ENCODE measurements around the gene AP3D1. TPM values are rescaled to one million over a fixed set of nuclear protein-coding genes. Genes with fewer than 3 reads are reported as not detected.
"Not testable (repeated sequence)": the region's sequence is repeated elsewhere in the genome, so short reads cannot be mapped to it uniquely, and the experiment has no call there.

The AP3D1 gene
- total RNA-seq, 1 experiment from 2014 or later = 103 TPM

DNA sequence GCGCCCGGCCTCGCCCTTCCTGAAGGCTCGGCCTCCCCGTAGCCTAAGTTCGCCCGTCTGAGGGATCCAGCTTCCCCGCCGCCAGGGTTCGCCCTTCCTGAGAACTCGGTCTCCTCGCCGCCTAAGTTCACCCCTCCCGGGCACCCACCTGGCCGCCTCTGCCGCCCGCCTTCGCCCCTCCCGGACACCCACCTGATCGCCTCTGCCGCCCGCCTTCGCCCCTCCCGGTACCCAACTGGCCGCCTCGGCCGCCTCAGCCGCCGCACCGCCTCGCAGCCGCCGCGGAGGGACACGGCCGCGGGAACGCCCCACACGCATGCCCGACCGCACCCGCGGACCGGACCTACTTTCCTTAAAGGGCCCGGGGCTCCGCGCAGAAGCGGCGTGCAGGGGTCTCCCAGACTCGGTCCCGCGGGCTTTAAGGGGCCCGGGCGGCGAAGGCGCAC is 55.3 kb downstream of the AP3D1 start, which contains the start of gene MOB3A:
Gene MOB3A, minus strand, starts transcription at position 293 of the 446 bp plus-strand sequence. CDS start 17,766 bp downstream, outside the sequence.
- H3K27ac ChIP-seq (ENCODE audit: low read length) = peak within 1 kb of the TSS; percentile 71
- H3F3A ChIP-seq (ENCODE audit: low read length, unreplicated experiment) = no peaks in the 10 kb centered on the region
- H3K27me3 ChIP-seq (ENCODE audit: low read length) = no peaks in the 10 kb centered on the region
- no peaks in the 10 kb centered on the region for H3K36me3 ChIP-seq (ENCODE audit: low read depth, low read length)
- POLR2A ChIA-PET (ENCODE audit: unreplicated experiment) = no interaction called here
- intact Hi-C loops (cut with micrococcal nuclease) = loop anchor here (5.0 kb wide), 1 partner anchor 56 kb away; the partner anchor contains the start of gene AP3D1
- ATAC-seq (peak; percentile 42), DNase-seq (peak; percentile 77)
- H3K9me2 ChIP-seq (replicated peaks; ENCODE audit: low read length) = no peaks in the 10 kb centered on the region
- H3K9ac ChIP-seq (ENCODE audit: low read length) = peak within 1 kb of the TSS; percentile 82
- peak within 1 kb of the TSS; percentile 78 for H2AFZ ChIP-seq (ENCODE audit: low read length)
- peak within 1 kb of the TSS; percentile 95 for H3K4me2 ChIP-seq (ENCODE audit: low read length)
- BruUV-seq (replicated peaks) = no TSS peak
- no peaks in the 10 kb centered on the region for H4K20me1 ChIP-seq (ENCODE audit: low read length)
- CTCF ChIA-PET = no interaction called here
- peak; percentile 44 for TF ChIP-seq CTCF (conservative IDR thresholded peaks at IDR 0.05; ENCODE audit: low read depth, low read length)
- TF ChIP-seq EZH2phosphoT487 (IDR thresholded peaks at IDR 0.05; ENCODE audit: borderline replicate concordance, low read length) = no peak
- H3K4me3 ChIP-seq (ENCODE audit: low read length) = peak within 1 kb of the TSS; percentile 87
- H3K79me2 ChIP-seq (ENCODE audit: low read length) = peaks cover 29% of the 10 kb centered on the region
- H3K4me1 ChIP-seq (ENCODE audit: insufficient read depth, low read length) = peaks cover 9% of the 10 kb centered on the region
- no peaks in the 10 kb centered on the region for H3K9me3 ChIP-seq (ENCODE audit: low read length)

DNA sequence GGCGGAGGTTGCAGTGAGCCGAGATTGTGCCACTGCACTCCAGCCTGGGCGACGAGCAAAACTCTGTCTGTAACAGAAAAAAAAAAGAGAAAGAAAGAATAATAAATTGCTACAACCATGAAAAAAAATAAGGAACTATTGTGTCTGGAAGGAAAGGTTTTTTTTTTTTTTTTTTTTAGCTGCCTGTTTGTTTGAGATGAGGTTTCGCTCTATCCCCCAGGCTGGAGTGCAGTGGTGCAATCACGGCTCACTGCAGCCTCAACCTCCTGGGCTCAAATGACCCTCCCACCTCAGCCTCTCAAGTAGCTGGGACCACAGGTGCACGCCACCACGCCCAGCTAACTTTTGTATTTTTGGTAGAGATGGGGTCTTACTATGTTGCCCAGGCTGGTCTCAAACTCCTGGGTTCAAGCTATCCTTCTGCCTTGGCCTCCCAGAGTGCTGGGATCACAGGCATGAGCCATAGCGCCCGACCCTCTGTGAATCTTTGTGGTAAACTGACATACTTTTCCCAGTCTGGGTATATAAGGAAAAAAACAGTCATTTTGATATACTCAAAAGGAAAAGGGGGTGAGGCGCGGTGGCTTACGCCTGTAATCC is 59.3 kb downstream of the AP3D1 start:
- ATAC-seq; CTCF ChIA-PET; DNase-seq; H3K27me3 ChIP-seq (ENCODE audit: low read length); H3F3A ChIP-seq (ENCODE audit: low read length, unreplicated experiment); POLR2A ChIA-PET (ENCODE audit: unreplicated experiment); BruUV-seq (replicated peaks); H3K4me2 ChIP-seq (ENCODE audit: low read length); H2AFZ ChIP-seq (ENCODE audit: low read length); H4K20me1 ChIP-seq (ENCODE audit: low read length); H3K36me3 ChIP-seq (ENCODE audit: low read depth, low read length); H3K9ac ChIP-seq (ENCODE audit: low read length); H3K4me3 ChIP-seq (ENCODE audit: low read length); H3K9me2 ChIP-seq (replicated peaks; ENCODE audit: low read length); H3K9me3 ChIP-seq (ENCODE audit: low read length); H3K27ac ChIP-seq (ENCODE audit: low read length); intact Hi-C loops (cut with micrococcal nuclease): not testable (repeated sequence)
- Histone ChIP-seq H3K4me1 (ENCODE audit: insufficient read depth, low read length) (peaks cover 29% of the 10 kb centered on the region), H3K79me2 (ENCODE audit: low read length) (peaks cover 40% of the 10 kb centered on the region)

DNA sequence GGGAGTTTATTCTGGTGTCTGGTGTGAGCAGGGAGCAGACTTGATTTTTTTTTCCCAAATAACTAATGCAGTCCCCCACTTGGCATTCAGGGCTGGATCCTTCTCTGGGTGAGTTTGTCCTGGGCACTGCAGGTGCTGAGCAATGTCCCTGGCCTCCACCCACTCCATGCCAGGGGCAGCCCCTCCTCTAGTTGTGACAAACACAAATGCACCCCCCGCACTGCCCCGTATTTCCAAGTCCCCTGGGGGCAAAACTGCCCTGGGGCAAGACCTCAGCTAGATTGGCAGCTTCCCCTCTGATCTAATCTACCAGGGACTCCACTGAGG is 61.7 kb downstream of the AP3D1 start:
- TF ChIP-seq EZH2 (IDR thresholded peaks at IDR 0.05; ENCODE audit: low read length, unreplicated experiment) (no peak), CTCF (conservative IDR thresholded peaks at IDR 0.05; ENCODE audit: low read depth, low read length) (no peak), EZH2phosphoT487 (IDR thresholded peaks at IDR 0.05; ENCODE audit: borderline replicate concordance, low read length) (no peak)
- Histone ChIP-seq H3K9me3 (ENCODE audit: low read length) (no peaks in the 10 kb centered on the region), H3K9me2 (replicated peaks; ENCODE audit: low read length) (no peaks in the 10 kb centered on the region), H3F3A (ENCODE audit: low read length, unreplicated experiment) (no peaks in the 10 kb centered on the region), H3K79me2 (ENCODE audit: low read length) (peaks cover 30% of the 10 kb centered on the region), H3K36me3 (ENCODE audit: low read depth, low read length) (no peaks in the 10 kb centered on the region), H3K4me2 (ENCODE audit: low read length) (peak overlapping the region; percentile 85), H3K9ac (ENCODE audit: low read length) (peak overlapping the region; percentile 48), H2AFZ (ENCODE audit: low read length) (peak overlapping the region; percentile 33; the same call in 1 of the 2 replicates), H3K27me3 (ENCODE audit: low read length) (no peaks in the 10 kb centered on the region), H3K4me3 (ENCODE audit: low read length) (peak overlapping the region; percentile 26; the same call in 1 of the 2 replicates), H4K20me1 (ENCODE audit: low read length) (no peaks in the 10 kb centered on the region), H3K4me1 (ENCODE audit: insufficient read depth, low read length) (peaks cover 31% of the 10 kb centered on the region), H3K27ac (ENCODE audit: low read length) (peak overlapping the region; percentile 84)
- ATAC-seq (peak; percentile 7), DNase-seq (no peak)
- no TSS peak for BruUV-seq (replicated peaks)
- CTCF ChIA-PET = no interaction called here
- intact Hi-C loops (cut with micrococcal nuclease) = no loop called here
- POLR2A ChIA-PET (ENCODE audit: unreplicated experiment) = no interaction called here

Measured in PC-3 (cell line).